HEK293 (cell line): ENCODE measurements around the gene ZNF260.

Experiments
- GLI4 ChIP-seq: fragments of 450-650 bp; formaldehyde crosslinking; IDR thresholded peaks from 2 replicates; pipeline ENCODE4 v1.5.1; 2016; ENCODE audit warnings: missing biosample characterization, missing genetic modification characterization
- KLF7 ChIP-seq: fragments of 450-650 bp; formaldehyde crosslinking; IDR thresholded peaks from 2 replicates; pipeline ENCODE4 v1.5.1; 2016; ENCODE audit warnings: missing biosample characterization, missing genetic modification characterization, borderline replicate concordance
- KLF9 ChIP-seq: fragments of 450-650 bp; formaldehyde crosslinking; IDR thresholded peaks from 2 replicates; pipeline ENCODE4 v1.5.1; 2016; ENCODE audit warnings: missing biosample characterization, missing genetic modification characterization, low read depth
- SP3 ChIP-seq: fragments of 450-650 bp; formaldehyde crosslinking; IDR thresholded peaks from 2 replicates; pipeline ENCODE4 v1.5.1; 2016; ENCODE audit warnings: missing biosample characterization, missing genetic modification characterization
- TCF7L2 ChIP-seq: IDR thresholded peaks from 2 replicates; pipeline ENCODE4 v1.6.1; 2011; ENCODE audit warnings: low read depth, mild to moderate bottlenecking, inconsistent platforms, low read length, moderate library complexity, borderline replicate concordance
- YY1 ChIP-seq: fragments of 450-650 bp; formaldehyde crosslinking; IDR thresholded peaks from 2 replicates; pipeline ENCODE4 v1.5.1; 2018; ENCODE audit warnings: missing biosample characterization, missing genetic modification characterization
- YY2 ChIP-seq: fragments of 450-650 bp; formaldehyde crosslinking; IDR thresholded peaks from 2 replicates; pipeline ENCODE4 v1.5.1; 2016; ENCODE audit warnings: missing biosample characterization, missing genetic modification characterization
- ZBTB17 ChIP-seq: fragments of 450-650 bp; formaldehyde crosslinking; IDR thresholded peaks from 2 replicates; pipeline ENCODE4 v1.5.1; 2016; ENCODE audit warnings: missing biosample characterization, missing genetic modification characterization
- ZNF133 ChIP-seq: fragments of 450-650 bp; formaldehyde crosslinking; IDR thresholded peaks from 2 replicates; pipeline ENCODE4 v1.5.1; 2016; ENCODE audit warnings: missing biosample characterization, missing genetic modification characterization
- ZNF140 ChIP-seq: fragments of 450-650 bp; formaldehyde crosslinking; IDR thresholded peaks from 2 replicates; pipeline ENCODE4 v1.5.1; 2016; ENCODE audit warnings: missing biosample characterization, missing genetic modification characterization
- ZNF202 ChIP-seq: fragments of 450-650 bp; formaldehyde crosslinking; IDR thresholded peaks from 2 replicates; pipeline ENCODE4 v1.5.1; 2016; ENCODE audit warnings: missing biosample characterization, missing genetic modification characterization, borderline replicate concordance
- ZNF214 ChIP-seq: fragments of 450-650 bp; formaldehyde crosslinking; IDR thresholded peaks from 2 replicates; pipeline ENCODE4 v1.5.1; 2017; ENCODE audit warnings: missing biosample characterization, mild to moderate bottlenecking, missing genetic modification characterization, borderline replicate concordance
- ZNF292 ChIP-seq: fragments of 450-650 bp; formaldehyde crosslinking; IDR thresholded peaks from 2 replicates; pipeline ENCODE4 v1.5.1; 2016; ENCODE audit warnings: low read depth, missing biosample characterization, missing genetic modification characterization, borderline replicate concordance
- ZNF341 ChIP-seq: fragments of 450-650 bp; formaldehyde crosslinking; IDR thresholded peaks from 2 replicates; pipeline ENCODE4; 2016; ENCODE audit warnings: low read depth, missing biosample characterization, missing genetic modification characterization
- ZNF350 ChIP-seq: fragments of 450-650 bp; formaldehyde crosslinking; IDR thresholded peaks from 2 replicates; pipeline ENCODE4 v1.5.0; 2017; ENCODE audit warnings: missing biosample characterization, mild to moderate bottlenecking, missing genetic modification characterization
- ZNF354C ChIP-seq: fragments of 450-650 bp; formaldehyde crosslinking; IDR thresholded peaks from 2 replicates; pipeline ENCODE4 v1.5.1; 2016; ENCODE audit warnings: missing biosample characterization, missing genetic modification characterization, low read depth, borderline replicate concordance
- ZNF391 ChIP-seq: fragments of 450-650 bp; formaldehyde crosslinking; IDR thresholded peaks from 2 replicates; pipeline ENCODE4 v1.5.1; 2016; ENCODE audit warnings: low read depth, missing biosample characterization, missing genetic modification characterization, borderline replicate concordance
- ZNF404 ChIP-seq: fragments of 450-650 bp; formaldehyde crosslinking; IDR thresholded peaks from 2 replicates; pipeline ENCODE4 v1.5.1; 2017; ENCODE audit warnings: missing biosample characterization, missing genetic modification characterization
- ZNF510 ChIP-seq: fragments of 450-650 bp; formaldehyde crosslinking; IDR thresholded peaks from 2 replicates; pipeline ENCODE4 v1.5.1; 2018; ENCODE audit warnings: mild to moderate bottlenecking, missing genetic modification characterization, missing biosample characterization; ENCODE audit not compliant: insufficient replicate concordance
- ZNF529 ChIP-seq: fragments of 450-650 bp; formaldehyde crosslinking; IDR thresholded peaks from 2 replicates; pipeline ENCODE4 v1.5.1; 2017; ENCODE audit warnings: missing genetic modification characterization, missing biosample characterization; ENCODE audit not compliant: insufficient replicate concordance
- ZNF555 ChIP-seq: fragments of 450-650 bp; formaldehyde crosslinking; conservative IDR thresholded peaks from 2 replicates; pipeline ENCODE4 v1.5.1; 2017; ENCODE audit warnings: missing biosample characterization, mild to moderate bottlenecking, missing genetic modification characterization, inconsistent platforms
- ZNF654 ChIP-seq: fragments of 450-650 bp; formaldehyde crosslinking; IDR thresholded peaks from 2 replicates; pipeline ENCODE4 v1.5.1; 2016; ENCODE audit warnings: low read depth, missing biosample characterization, missing genetic modification characterization
- ZNF76 ChIP-seq: fragments of 450-650 bp; formaldehyde crosslinking; IDR thresholded peaks from 2 replicates; pipeline ENCODE4; 2016; ENCODE audit warnings: low read depth, missing biosample characterization, missing genetic modification characterization, borderline replicate concordance
- ZNF791 ChIP-seq: fragments of 450-650 bp; formaldehyde crosslinking; IDR thresholded peaks from 2 replicates; pipeline ENCODE4 v1.5.1; 2016; ENCODE audit warnings: missing biosample characterization, missing genetic modification characterization
- ZSCAN23 ChIP-seq: fragments of 450-650 bp; formaldehyde crosslinking; IDR thresholded peaks from 2 replicates; pipeline ENCODE4 v1.5.1; 2016; ENCODE audit warnings: missing biosample characterization, missing genetic modification characterization
- ZXDB ChIP-seq: fragments of 450-650 bp; formaldehyde crosslinking; IDR thresholded peaks from 2 replicates; pipeline ENCODE4 v1.5.1; 2016; ENCODE audit warnings: missing biosample characterization, missing genetic modification characterization
- TF ChIP-seq, protein P1 (sequence below): fragments of 450-650 bp; IDR thresholded peaks from 2 replicates; pipeline ENCODE4 v1.5.1; 2018; ENCODE audit warnings: missing biosample characterization, mild to moderate bottlenecking, missing genetic modification characterization
- TF ChIP-seq, protein P2 (sequence below): fragments of 450-650 bp; formaldehyde crosslinking; IDR thresholded peaks from 2 replicates; pipeline ENCODE4 v1.5.1; 2016; ENCODE audit warnings: missing biosample characterization, missing genetic modification characterization
- TF ChIP-seq, protein P3 (sequence below): fragments of 450-650 bp; formaldehyde crosslinking; optimal IDR thresholded peaks from 2 replicates; pipeline ENCODE3; 2016; ENCODE audit warnings: missing biosample characterization, mild to moderate bottlenecking, missing genetic modification characterization
- TF ChIP-seq, protein P4 (sequence below): fragments of 450-650 bp; formaldehyde crosslinking; IDR thresholded peaks from 2 replicates; pipeline ENCODE4 v1.5.1; 2017; ENCODE audit warnings: missing biosample characterization, missing genetic modification characterization
- TF ChIP-seq, protein P5 (sequence below): fragments of 450-650 bp; formaldehyde crosslinking; IDR thresholded peaks from 2 replicates; pipeline ENCODE4 v1.5.1; 2016; ENCODE audit warnings: missing biosample characterization, missing genetic modification characterization

Gene ZNF260

DNA sequence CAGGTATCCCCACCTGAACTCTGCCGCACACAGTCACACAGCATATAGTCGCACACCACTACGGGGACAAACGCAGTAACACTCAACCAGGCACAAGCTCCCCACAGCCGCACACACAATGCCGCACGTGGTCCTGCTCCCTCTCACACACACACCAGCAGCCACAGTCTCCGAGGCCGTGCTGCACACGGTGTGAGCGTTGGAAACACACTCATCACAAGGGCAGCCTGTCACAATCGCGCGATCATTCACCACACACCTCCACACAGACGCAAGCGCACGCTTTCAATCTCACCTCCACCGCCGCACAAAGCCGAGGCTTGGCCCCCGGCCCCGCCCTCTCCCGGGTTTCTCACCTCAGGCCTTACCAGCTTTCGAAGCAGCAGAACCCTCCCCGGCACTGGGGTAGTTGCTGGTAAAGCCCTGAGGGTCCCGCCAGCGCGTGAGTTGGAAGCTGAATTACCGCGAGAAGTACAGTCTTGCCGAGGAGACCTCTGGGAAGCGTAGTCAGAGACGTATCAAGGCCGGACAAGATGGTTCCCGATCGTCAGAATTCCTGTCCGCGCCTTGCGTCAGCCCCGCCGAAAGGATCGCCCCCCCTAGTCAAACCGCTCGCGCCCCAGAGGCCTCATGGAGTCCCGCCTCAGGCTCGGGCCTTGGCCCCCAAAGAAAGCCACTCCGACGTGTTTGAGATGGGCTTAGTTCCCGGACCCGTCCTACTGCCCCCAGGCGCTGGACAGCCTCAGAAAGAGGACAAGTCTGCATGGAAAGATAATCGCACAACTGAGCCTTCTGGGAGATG is 38.8 kb downstream of the ZNF260 start, which contains the start of gene ZNF566 (continued):
- peak; percentile 89; the same call in 1 of the 2 replicates for TF ChIP-seq ZSCAN23
- TF ChIP-seq ZNF214 (tag by site-specific recombination): no peak
- TF ChIP-seq YY1 (tag by site-specific recombination): peak; percentile 97
- peak; percentile 14 for TF ChIP-seq ZNF510 (tag by site-specific recombination)
- TF ChIP-seq ZNF354C: no peak; the same call in 1 of the 2 replicates
- TF ChIP-seq, protein P1, sequence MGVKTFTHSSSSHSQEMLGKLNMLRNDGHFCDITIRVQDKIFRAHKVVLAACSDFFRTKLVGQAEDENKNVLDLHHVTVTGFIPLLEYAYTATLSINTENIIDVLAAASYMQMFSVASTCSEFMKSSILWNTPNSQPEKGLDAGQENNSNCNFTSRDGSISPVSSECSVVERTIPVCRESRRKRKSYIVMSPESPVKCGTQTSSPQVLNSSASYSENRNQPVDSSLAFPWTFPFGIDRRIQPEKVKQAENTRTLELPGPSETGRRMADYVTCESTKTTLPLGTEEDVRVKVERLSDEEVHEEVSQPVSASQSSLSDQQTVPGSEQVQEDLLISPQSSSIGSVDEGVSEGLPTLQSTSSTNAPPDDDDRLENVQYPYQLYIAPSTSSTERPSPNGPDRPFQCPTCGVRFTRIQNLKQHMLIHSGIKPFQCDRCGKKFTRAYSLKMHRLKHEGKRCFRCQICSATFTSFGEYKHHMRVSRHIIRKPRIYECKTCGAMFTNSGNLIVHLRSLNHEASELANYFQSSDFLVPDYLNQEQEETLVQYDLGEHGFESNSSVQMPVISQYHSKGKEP (tag by site-specific recombination): no peak; the same call in 1 of the 2 replicates
- TF ChIP-seq, protein P2, sequence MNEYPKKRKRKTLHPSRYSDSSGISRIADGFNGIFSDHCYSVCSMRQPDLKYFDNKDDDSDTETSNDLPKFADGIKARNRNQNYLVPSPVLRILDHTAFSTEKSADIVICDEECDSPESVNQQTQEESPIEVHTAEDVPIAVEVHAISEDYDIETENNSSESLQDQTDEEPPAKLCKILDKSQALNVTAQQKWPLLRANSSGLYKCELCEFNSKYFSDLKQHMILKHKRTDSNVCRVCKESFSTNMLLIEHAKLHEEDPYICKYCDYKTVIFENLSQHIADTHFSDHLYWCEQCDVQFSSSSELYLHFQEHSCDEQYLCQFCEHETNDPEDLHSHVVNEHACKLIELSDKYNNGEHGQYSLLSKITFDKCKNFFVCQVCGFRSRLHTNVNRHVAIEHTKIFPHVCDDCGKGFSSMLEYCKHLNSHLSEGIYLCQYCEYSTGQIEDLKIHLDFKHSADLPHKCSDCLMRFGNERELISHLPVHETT (tag by site-specific recombination): peak; percentile 84
- TF ChIP-seq ZNF350 (tag by site-specific recombination): no peak
- no peak for TF ChIP-seq ZNF140 (tag by site-specific recombination)
- no peak for TF ChIP-seq ZNF529 (tag by site-specific recombination)
- peak; percentile 84 for TF ChIP-seq SP3 (tag by site-specific recombination)
- no peak for TF ChIP-seq ZNF404 (tag by site-specific recombination)
- TF ChIP-seq KLF9: peak; percentile 98
- TF ChIP-seq, protein P3, sequence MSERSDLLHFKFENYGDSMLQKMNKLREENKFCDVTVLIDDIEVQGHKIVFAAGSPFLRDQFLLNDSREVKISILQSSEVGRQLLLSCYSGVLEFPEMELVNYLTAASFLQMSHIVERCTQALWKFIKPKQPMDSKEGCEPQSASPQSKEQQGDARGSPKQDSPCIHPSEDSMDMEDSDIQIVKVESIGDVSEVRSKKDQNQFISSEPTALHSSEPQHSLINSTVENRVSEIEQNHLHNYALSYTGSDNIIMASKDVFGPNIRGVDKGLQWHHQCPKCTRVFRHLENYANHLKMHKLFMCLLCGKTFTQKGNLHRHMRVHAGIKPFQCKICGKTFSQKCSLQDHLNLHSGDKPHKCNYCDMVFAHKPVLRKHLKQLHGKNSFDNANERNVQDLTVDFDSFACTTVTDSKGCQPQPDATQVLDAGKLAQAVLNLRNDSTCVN (tag by site-specific recombination): peak; percentile 83
- no peak for TF ChIP-seq GLI4 (tag by site-specific recombination)
- TF ChIP-seq YY2 (tag by site-specific recombination): peak; percentile 74
- peak; percentile 99 for TF ChIP-seq ZNF76 (tag by site-specific recombination)
- peak; percentile 94 for TF ChIP-seq ZNF341 (tag by site-specific recombination)
- TF ChIP-seq ZNF555 (tag by site-specific recombination): no peak
- peak; percentile 100 for TF ChIP-seq ZBTB17
- no peak for TF ChIP-seq ZNF654 (tag by site-specific recombination)
- TF ChIP-seq ZNF791: no peak
- TF ChIP-seq, protein P4, sequence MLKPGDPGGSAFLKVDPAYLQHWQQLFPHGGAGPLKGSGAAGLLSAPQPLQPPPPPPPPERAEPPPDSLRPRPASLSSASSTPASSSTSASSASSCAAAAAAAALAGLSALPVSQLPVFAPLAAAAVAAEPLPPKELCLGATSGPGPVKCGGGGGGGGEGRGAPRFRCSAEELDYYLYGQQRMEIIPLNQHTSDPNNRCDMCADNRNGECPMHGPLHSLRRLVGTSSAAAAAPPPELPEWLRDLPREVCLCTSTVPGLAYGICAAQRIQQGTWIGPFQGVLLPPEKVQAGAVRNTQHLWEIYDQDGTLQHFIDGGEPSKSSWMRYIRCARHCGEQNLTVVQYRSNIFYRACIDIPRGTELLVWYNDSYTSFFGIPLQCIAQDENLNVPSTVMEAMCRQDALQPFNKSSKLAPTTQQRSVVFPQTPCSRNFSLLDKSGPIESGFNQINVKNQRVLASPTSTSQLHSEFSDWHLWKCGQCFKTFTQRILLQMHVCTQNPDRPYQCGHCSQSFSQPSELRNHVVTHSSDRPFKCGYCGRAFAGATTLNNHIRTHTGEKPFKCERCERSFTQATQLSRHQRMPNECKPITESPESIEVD (tag by site-specific recombination): no peak; the same call in 1 of the 2 replicates
- TF ChIP-seq, protein P5, sequence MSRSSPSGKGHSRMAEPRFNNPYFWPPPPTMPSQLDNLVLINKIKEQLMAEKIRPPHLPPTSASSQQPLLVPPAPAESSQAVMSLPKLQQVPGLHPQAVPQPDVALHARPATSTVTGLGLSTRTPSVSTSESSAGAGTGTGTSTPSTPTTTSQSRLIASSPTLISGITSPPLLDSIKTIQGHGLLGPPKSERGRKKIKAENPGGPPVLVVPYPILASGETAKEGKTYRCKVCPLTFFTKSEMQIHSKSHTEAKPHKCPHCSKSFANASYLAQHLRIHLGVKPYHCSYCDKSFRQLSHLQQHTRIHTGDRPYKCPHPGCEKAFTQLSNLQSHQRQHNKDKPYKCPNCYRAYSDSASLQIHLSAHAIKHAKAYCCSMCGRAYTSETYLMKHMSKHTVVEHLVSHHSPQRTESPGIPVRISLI (tag by site-specific recombination): no peak
- no peak for TF ChIP-seq ZNF292
- TF ChIP-seq TCF7L2: no peak
- TF ChIP-seq KLF7 (tag by site-specific recombination): peak; percentile 96
- no peak for TF ChIP-seq ZNF202
- peak; percentile 99 for TF ChIP-seq ZNF391 (tag by site-specific recombination)
- TF ChIP-seq ZXDB (tag by site-specific recombination): peak; percentile 96
- peak; percentile 82; the same call in 1 of the 2 replicates for TF ChIP-seq ZNF133 (tag by site-specific recombination)
